A673 (cell line): ENCODE data around the gene SPATS2L. TPM values are rescaled to one million over a fixed set of nuclear protein-coding genes. Genes with fewer than 3 reads are reported as not detected.

Source experiments
- BruUV-seq: library from RNA; stranded (reverse); fragments of 400-500 nt; replicated peaks from 2 replicates; lab custom pipeline; 2021; lab: Mats Ljungman, UMichigan
- CTCF ChIA-PET: fragments of 300-600 bp; sonication (Branson Sonifier 250); formaldehyde crosslinking; loops from one replicate; lab custom pipeline; 2022; ENCODE audit warnings: antibody characterized with exemption; lab: Charles Lee
- POLR2A ChIA-PET: fragments of 300-600 bp; sonication (Branson Sonifier 250); formaldehyde crosslinking; loops from one replicate; lab custom pipeline; 2022; ENCODE audit warnings: antibody characterized with exemption; ENCODE audit not compliant: low non-redundant PET; lab: Charles Lee
- DNase-seq: peaks from one replicate; pipeline ENCODE4 v3.0.0-alpha.2; 2015; ENCODE audit warnings: low spot score
- H3K27ac ChIP-seq: fragments of 200-600 bp; sonication (generic); 2 replicates; pipeline ENCODE4 v1.5.1; 2016; ENCODE audit warnings: mixed run types, low read depth, mild to moderate bottlenecking, mixed read lengths, antibody characterized with exemption, low read length; ENCODE audit not compliant: poor library complexity, severe bottlenecking
- H3K27me3 ChIP-seq: fragments of 200-600 bp; sonication (generic); replicated peaks from 2 replicates; pipeline ENCODE4 v1.6.1; 2017; ENCODE audit warnings: mixed run types, low read depth, mild to moderate bottlenecking, mixed read lengths, antibody characterized with exemption, low read length; ENCODE audit not compliant: insufficient read depth, poor library complexity
- H3K36me3 ChIP-seq: fragments of 200-600 bp; sonication (generic); 2 replicates; pipeline ENCODE4 v1.6.1; 2016; ENCODE audit warnings: mixed run types, mild to moderate bottlenecking, mixed read lengths, antibody characterized with exemption, low read length; ENCODE audit not compliant: insufficient read depth, poor library complexity, severe bottlenecking
- H3K4me1 ChIP-seq: fragments of 200-600 bp; sonication (generic); 2 replicates; pipeline ENCODE4 v1.6.1; 2017; ENCODE audit warnings: mixed run types, mild to moderate bottlenecking, mixed read lengths, antibody characterized with exemption, low read length; ENCODE audit not compliant: insufficient read depth, poor library complexity, severe bottlenecking
- H3K4me3 ChIP-seq: fragments of 200-600 bp; sonication (generic); 2 replicates; pipeline ENCODE4 v1.5.1; 2016; ENCODE audit warnings: low read depth, mixed run types, mild to moderate bottlenecking, mixed read lengths, low read length; ENCODE audit not compliant: poor library complexity, severe bottlenecking
- H3K9me3 ChIP-seq: fragments of 200-600 bp; sonication (generic); 2 replicates; pipeline ENCODE4 v1.6.1; 2016; ENCODE audit warnings: mixed run types, low read depth, mild to moderate bottlenecking, mixed read lengths, antibody characterized with exemption, low read length; ENCODE audit not compliant: poor library complexity, severe bottlenecking
- EZH2 ChIP-seq: fragments of 200-600 bp; sonication (generic); IDR thresholded peaks from 2 replicates; pipeline ENCODE4 v1.6.1; 2017; ENCODE audit warnings: borderline replicate concordance, low read depth, mild to moderate bottlenecking, mixed read lengths, antibody characterized with exemption, low read length; ENCODE audit not compliant: poor library complexity, severe bottlenecking
- intact Hi-C: fragments of 100-400 bp; cut with micrococcal nuclease; formaldehyde crosslinking; loops from one replicate; pipeline ENCODE4 v1.10.0; 2022; ENCODE audit not compliant: unreplicated experiment
- total RNA-seq: library from RNA; stranded (reverse); gene quantifications from 2 replicates; pipeline ENCODE4 v1.2.3, GENCODE V29; 2021
- TF ChIP-seq, protein P1 (sequence below): fragments of 300-800, 200-600 bp; sonication (generic); conservative IDR thresholded peaks from 2 replicates; pipeline ENCODE4 v1.5.1; 2017; ENCODE audit warnings: low read depth, mild to moderate bottlenecking, antibody characterized with exemption, low read length, moderate library complexity, mixed read lengths

The SPATS2L gene
- total RNA-seq, 1 experiment from 2014 or later = 10.0 TPM

GRCh38 chr2:200459101-200459500 is 152.6 kb downstream of the SPATS2L start:
- ChIA-PET CTCF (no interaction called here), POLR2A (no interaction called here)
- intact Hi-C loops = no loop called here
- Histone ChIP-seq H3K4me1 (peaks cover 19% of the 10 kb centered on the region), H3K27me3 (no peaks in the 10 kb centered on the region), H3K27ac (no peak overlapping the region), H3K36me3 (no peaks in the 10 kb centered on the region), H3K4me3 (no peak overlapping the region), H3K9me3 (no peaks in the 10 kb centered on the region)
- no TSS peak for BruUV-seq
- TF ChIP-seq EZH2 = no peak
- TF ChIP-seq, protein P1, sequence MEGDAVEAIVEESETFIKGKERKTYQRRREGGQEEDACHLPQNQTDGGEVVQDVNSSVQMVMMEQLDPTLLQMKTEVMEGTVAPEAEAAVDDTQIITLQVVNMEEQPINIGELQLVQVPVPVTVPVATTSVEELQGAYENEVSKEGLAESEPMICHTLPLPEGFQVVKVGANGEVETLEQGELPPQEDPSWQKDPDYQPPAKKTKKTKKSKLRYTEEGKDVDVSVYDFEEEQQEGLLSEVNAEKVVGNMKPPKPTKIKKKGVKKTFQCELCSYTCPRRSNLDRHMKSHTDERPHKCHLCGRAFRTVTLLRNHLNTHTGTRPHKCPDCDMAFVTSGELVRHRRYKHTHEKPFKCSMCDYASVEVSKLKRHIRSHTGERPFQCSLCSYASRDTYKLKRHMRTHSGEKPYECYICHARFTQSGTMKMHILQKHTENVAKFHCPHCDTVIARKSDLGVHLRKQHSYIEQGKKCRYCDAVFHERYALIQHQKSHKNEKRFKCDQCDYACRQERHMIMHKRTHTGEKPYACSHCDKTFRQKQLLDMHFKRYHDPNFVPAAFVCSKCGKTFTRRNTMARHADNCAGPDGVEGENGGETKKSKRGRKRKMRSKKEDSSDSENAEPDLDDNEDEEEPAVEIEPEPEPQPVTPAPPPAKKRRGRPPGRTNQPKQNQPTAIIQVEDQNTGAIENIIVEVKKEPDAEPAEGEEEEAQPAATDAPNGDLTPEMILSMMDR = no peak
- no peak for DNase-seq

DNA sequence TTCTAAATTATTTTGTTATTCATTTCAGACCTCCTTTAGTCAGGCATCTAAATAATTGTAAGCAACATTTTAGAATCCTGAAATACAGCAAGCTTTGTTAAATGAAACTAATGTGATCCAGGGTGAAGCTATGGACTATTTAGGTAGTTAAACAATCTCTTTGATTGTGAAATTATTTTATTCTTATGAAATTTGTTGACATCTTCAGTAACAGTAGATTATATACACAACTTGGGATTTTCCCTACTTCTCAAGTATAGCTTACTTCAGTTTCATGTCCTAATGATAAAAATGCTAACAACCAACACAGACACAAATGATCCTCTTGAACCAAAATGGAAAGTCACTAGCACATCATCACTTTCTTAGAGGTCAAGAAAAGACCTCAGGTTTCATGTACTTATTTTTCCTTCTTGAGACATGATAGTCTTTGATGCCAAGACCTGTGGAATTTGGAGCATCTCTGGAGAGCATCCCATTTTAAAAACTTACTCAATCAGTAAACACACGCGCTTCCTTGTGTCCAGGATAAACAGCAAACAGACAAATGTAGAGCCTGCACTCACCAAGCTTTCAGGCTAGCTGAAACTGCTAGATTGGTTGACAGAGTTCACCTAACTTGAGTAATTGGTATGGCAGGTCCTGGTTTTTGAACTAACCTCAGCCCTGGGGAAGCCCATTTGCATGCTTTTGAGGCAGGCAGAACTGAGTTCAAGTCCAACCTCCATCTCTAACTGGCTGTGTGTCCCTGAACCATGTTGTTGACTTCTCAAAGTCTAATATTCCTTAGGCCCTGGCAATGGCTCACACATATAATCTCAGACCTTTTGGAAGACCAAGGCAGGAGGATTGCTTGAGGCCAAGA is 155.6 kb downstream of the SPATS2L start:
- intact Hi-C loops = no loop called here
- no peaks in the 10 kb centered on the region for H3K9me3 ChIP-seq
- H3K4me3 ChIP-seq = no peak overlapping the region
- ChIA-PET CTCF (no interaction called here), POLR2A (no interaction called here)
- BruUV-seq = no TSS peak
- no peaks in the 10 kb centered on the region for H3K4me1 ChIP-seq
- no peak for TF ChIP-seq EZH2
- TF ChIP-seq, protein P1 = no peak
- DNase-seq = no peak
- no peaks in the 10 kb centered on the region for H3K36me3 ChIP-seq
- H3K27me3 ChIP-seq = no peaks in the 10 kb centered on the region
- no peak overlapping the region for H3K27ac ChIP-seq

DNA sequence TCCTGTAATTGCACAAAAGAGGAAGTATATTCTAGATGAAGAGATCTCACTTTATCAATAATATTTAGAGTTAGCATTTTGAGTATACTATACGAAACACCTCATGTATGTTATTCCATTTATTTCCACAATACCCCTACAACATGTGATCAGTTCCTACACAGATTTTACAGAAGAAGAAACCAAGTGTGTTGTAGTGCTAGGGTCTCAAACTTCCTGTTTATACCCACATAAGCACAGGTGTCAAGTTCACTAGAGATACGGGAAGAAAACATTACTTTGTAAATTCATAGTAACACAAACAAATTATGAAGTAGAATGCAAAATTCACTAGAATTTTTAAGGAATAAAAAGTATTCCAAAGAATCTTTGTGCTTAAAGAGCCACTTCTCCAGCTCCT is 157.0 kb downstream of the SPATS2L start:
- Histone ChIP-seq H3K4me3 (no peak overlapping the region), H3K4me1 (no peaks in the 10 kb centered on the region), H3K36me3 (no peaks in the 10 kb centered on the region), H3K27me3 (no peaks in the 10 kb centered on the region), H3K9me3 (no peaks in the 10 kb centered on the region), H3K27ac (no peak overlapping the region)
- TF ChIP-seq, protein P1 = no peak
- no peak for TF ChIP-seq EZH2
- BruUV-seq = no TSS peak
- intact Hi-C loops = no loop called here
- POLR2A ChIA-PET = no interaction called here
- DNase-seq = no peak
- CTCF ChIA-PET = no interaction called here
